ENCODE results near the gene VDAC2. TPM values are rescaled to one million over a fixed set of nuclear protein-coding genes. Genes with fewer than 3 reads are reported as not detected.

VDAC2 gene
- 100 to 1,000 TPM; 123 to 125 TPM for total RNA-seq

DNA sequence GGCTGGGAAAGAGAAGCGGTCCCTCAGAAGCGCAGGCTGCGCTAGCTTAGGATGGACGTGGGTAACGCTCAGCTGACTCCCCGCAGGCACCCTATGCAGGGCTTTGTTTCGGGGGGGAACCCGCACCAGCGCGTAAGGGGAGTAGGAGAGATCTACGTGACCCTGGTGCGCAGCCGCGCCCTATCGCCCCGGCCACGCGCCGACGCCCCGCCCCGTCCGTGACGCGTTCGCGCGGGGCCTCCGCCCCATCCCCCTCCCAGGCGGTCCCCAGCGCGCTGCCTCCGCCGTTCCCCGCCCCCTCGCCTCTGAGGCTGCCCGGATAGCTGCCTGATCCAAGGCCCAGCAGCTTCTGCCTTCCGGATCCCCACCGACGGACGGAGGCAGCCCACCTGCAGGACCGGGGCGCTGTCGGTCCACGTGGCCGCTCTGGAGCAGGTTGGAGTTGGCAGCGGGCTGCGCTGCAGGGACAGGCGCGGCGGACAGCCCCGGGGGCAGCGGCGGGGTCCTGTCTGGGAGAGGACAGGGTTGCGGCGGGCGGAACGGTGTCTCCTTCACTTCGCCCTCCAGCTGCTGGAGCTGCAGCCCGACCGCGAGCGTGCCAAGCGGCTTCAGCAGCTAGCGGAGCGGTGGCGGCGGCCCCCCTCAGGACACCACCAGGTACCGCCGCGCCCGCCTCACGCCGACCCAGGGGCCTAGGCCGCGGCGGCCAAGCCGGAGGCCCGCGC, at the start of gene VDAC2:
Gene VDAC2 (plus strand): TSS at position 515 of the 725 bp plus-strand sequence. CDS start 363 bp downstream, outside the sequence.
- ATAC-seq (ENCODE audit: low read depth) (peak; percentile 84), DNase-seq (peak; percentile 99)
- no peaks in the 10 kb centered on the region for H3K27me3 Mint-ChIP-seq
- peak within 1 kb of the TSS; percentile 100 for H3K4me3 Mint-ChIP-seq
- peaks cover 19% of the 10 kb centered on the region for H3K36me3 Mint-ChIP-seq
- no peaks in the 10 kb centered on the region for H3K9me3 Mint-ChIP-seq
- peaks cover 34% of the 10 kb centered on the region for H3K4me1 Mint-ChIP-seq
- H3K27ac Mint-ChIP-seq, result peak within 1 kb of the TSS; percentile 100
- POLR2A ChIA-PET, result interaction anchor here (0.5 to 4.6 kb wide), 21 partner anchors 9 to 1041 kb away, joined by 3 to 97 read pairs (median 5); partner anchors contain the start of genes COMTD1 and SAMD8

- Mint-ChIP-seq H3K27me3 (no peaks in the 10 kb centered on the region), H3K4me3 (peak overlapping the region; percentile 74), H3K9me3 (peaks cover 1% of the 10 kb centered on the region), H3K27ac (peak overlapping the region; percentile 93), H3K4me1 (peaks cover 39% of the 10 kb centered on the region), H3K36me3 (peaks cover 18% of the 10 kb centered on the region)
- DNase-seq (no peak), ATAC-seq (ENCODE audit: low read depth) (peak; percentile 79)
- POLR2A ChIA-PET, result interaction anchor here (0.6 to 2.3 kb wide), 4 partner anchors 45 to 67 kb away, joined by 3 to 11 read pairs (median 4); partner anchors contain the start of genes SAMD8 and VDAC2
These were observed 44.6 kb upstream of the VDAC2 start for GRCh38 chr10:75165684-75166622.

DNA sequence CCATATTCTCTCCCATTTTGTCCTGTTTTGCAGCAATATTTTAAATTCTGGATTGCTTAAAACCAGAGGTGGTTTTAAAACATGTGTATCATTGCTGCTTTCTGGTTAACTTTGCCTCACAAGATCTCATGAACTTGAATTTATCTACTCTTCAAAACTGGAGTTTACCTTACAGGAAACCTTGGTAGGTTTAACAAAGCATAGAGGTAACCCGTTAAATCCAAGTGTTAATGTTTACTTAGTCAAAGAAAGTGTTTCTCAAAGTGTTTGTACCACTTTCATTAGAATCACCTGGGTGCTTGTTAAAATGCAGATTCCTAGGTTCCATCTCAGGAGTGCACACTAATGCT, 44.0 kb upstream of the VDAC2 start:
- peaks cover 1% of the 10 kb centered on the region for H3K9me3 Mint-ChIP-seq
- peaks cover 39% of the 10 kb centered on the region for H3K4me1 Mint-ChIP-seq
- peak overlapping the region; percentile 74 for H3K4me3 Mint-ChIP-seq
- ATAC-seq (ENCODE audit: low read depth), result peak; percentile 63
- H3K36me3 Mint-ChIP-seq, result peaks cover 15% of the 10 kb centered on the region
- DNase-seq, result no peak
- POLR2A ChIA-PET, result interaction anchor here (1.0 to 2.3 kb wide), 3 partner anchors 44 to 64 kb away, joined by 3 to 11 read pairs (median 6); partner anchors contain the start of genes SAMD8 and VDAC2
- H3K27ac Mint-ChIP-seq, result peak overlapping the region; percentile 93
- H3K27me3 Mint-ChIP-seq, result no peaks in the 10 kb centered on the region

- no peaks in the 10 kb centered on the region for H3K27me3 Mint-ChIP-seq
- H3K27ac Mint-ChIP-seq, result peak overlapping the region; percentile 82
These were observed 42.3 kb upstream of the VDAC2 start for GRCh38 chr10:75168275-75168674.

DNA sequence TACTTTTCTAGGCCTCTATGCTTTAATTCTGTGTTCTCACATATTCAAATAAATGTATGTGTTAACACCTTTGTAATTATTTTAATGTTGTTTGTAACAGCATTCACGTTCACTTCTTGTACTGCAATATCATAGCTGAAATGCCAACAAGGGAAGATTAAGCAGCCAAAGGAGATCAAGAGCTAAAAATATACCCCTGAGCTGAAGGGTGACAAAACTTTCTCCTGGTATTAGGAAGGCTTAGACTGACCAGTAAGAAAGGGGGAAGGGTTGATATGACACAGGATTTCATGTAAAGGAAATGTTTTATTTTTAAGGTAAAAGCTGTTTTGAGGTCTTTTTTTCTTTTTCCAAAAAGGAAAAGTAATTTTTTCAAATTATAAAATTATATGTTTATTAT, 40.4 kb upstream of the VDAC2 start:
- Mint-ChIP-seq H3K36me3 (peaks cover 20% of the 10 kb centered on the region), H3K9me3 (peaks cover 1% of the 10 kb centered on the region), H3K27ac (no peak overlapping the region), H3K27me3 (no peaks in the 10 kb centered on the region), H3K4me1 (peaks cover 32% of the 10 kb centered on the region), H3K4me3 (no peak overlapping the region)
- DNase-seq (no peak), ATAC-seq (ENCODE audit: low read depth) (no peak)
- POLR2A ChIA-PET, result interaction anchor here (0.6 to 1.0 kb wide), 2 partner anchors 17 to 65 kb away, joined by 3 to 4 read pairs; no protein-coding TSS in a partner anchor

More at GRCh38 chr10:75168275-75168674, 42.3 kb upstream of the VDAC2 start:
- no peak for DNase-seq
- ATAC-seq (ENCODE audit: low read depth), result no peak
- peaks cover 14% of the 10 kb centered on the region for H3K36me3 Mint-ChIP-seq
- POLR2A ChIA-PET, result interaction anchor here (1.2 to 1.4 kb wide), 2 partner anchors 12 to 42 kb away, joined by 3 read pairs; partner anchors contain the start of gene VDAC2
- H3K9me3 Mint-ChIP-seq, result peaks cover 1% of the 10 kb centered on the region
- peak overlapping the region; percentile 40 for H3K4me3 Mint-ChIP-seq
- peaks cover 36% of the 10 kb centered on the region for H3K4me1 Mint-ChIP-seq

DNA sequence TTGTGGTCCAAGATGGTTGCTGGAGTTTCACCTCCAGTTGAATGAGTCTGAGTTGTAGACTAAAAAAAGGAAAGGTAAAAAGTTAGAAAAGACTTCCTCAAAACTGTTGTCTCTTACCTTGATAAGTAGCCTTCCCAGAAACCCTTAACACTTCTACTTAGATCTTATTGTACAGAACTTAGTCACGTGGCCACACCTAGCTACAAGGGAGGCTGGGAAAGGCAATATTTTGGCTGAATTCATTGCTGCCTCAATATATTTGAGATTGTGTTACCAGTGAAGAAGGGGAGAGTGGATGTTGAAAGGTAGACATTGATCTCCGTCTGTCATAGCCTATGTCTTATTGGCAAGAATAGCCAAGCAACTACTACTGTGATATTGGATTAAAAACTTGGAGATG, 35.5 kb upstream of the VDAC2 start:
- Mint-ChIP-seq H3K36me3 (peaks cover 28% of the 10 kb centered on the region), H3K27me3 (no peaks in the 10 kb centered on the region), H3K9me3 (no peaks in the 10 kb centered on the region), H3K4me3 (no peak overlapping the region), H3K4me1 (peaks cover 23% of the 10 kb centered on the region), H3K27ac (no peak overlapping the region)
- no peak for DNase-seq
- POLR2A ChIA-PET, result no interaction called here
- no peak for ATAC-seq (ENCODE audit: low read depth)

DNA sequence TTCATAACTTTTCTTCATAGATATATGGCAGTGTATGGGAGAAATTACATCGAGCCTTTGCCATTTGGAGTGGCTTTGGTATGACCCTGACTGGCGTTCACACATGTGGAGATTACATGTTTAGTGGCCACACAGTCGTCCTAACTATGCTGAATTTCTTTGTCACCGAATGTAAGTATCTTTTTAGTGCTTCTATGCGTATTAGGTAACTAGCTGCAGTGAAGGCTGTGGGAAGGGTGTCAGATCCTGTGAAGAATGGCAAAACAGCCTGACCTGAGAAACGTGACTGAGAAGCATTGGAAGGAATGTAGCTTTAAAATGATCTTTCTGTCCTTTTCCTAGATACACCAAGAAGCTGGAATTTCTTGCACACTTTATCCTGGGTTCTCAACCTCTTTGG, 34.5 kb upstream of the VDAC2 start:
- Mint-ChIP-seq H3K36me3 (peaks cover 26% of the 10 kb centered on the region), H3K4me3 (no peak overlapping the region), H3K9me3 (no peaks in the 10 kb centered on the region), H3K27me3 (no peaks in the 10 kb centered on the region), H3K4me1 (peaks cover 22% of the 10 kb centered on the region), H3K27ac (no peak overlapping the region)
- DNase-seq, result no peak
- ATAC-seq (ENCODE audit: low read depth), result no peak
- POLR2A ChIA-PET, result no interaction called here

- POLR2A ChIA-PET, result no interaction called here
- peaks cover 25% of the 10 kb centered on the region for H3K4me1 Mint-ChIP-seq
- DNase-seq (no peak), ATAC-seq (ENCODE audit: low read depth) (no peak)
- peaks cover 26% of the 10 kb centered on the region for H3K36me3 Mint-ChIP-seq
- no peaks in the 10 kb centered on the region for H3K9me3 Mint-ChIP-seq
- H3K27ac Mint-ChIP-seq, result no peak overlapping the region
- H3K4me3 Mint-ChIP-seq, result no peak overlapping the region
- no peaks in the 10 kb centered on the region for H3K27me3 Mint-ChIP-seq
These were observed 33.9 kb upstream of the VDAC2 start for GRCh38 chr10:75176736-75177135.

GRCh38 chr10:75179657-75180177, 30.9 kb upstream of the VDAC2 start:
- ATAC-seq (ENCODE audit: low read depth) (no peak), DNase-seq (no peak)
- Mint-ChIP-seq H3K27me3 (no peaks in the 10 kb centered on the region), H3K4me3 (no peak overlapping the region), H3K4me1 (peaks cover 23% of the 10 kb centered on the region), H3K9me3 (no peaks in the 10 kb centered on the region), H3K27ac (no peak overlapping the region), H3K36me3 (peaks cover 28% of the 10 kb centered on the region)
- POLR2A ChIA-PET, result no interaction called here

GRCh38 chr10:75180592-75180991, 30.0 kb upstream of the VDAC2 start:
- H3K36me3 Mint-ChIP-seq, result peaks cover 23% of the 10 kb centered on the region
- no peaks in the 10 kb centered on the region for H3K27me3 Mint-ChIP-seq
- DNase-seq (no peak), ATAC-seq (ENCODE audit: low read depth) (no peak)
- peaks cover 19% of the 10 kb centered on the region for H3K4me1 Mint-ChIP-seq
- no peaks in the 10 kb centered on the region for H3K9me3 Mint-ChIP-seq
- H3K27ac Mint-ChIP-seq, result no peak overlapping the region
- POLR2A ChIA-PET, result no interaction called here
- H3K4me3 Mint-ChIP-seq, result no peak overlapping the region

DNA sequence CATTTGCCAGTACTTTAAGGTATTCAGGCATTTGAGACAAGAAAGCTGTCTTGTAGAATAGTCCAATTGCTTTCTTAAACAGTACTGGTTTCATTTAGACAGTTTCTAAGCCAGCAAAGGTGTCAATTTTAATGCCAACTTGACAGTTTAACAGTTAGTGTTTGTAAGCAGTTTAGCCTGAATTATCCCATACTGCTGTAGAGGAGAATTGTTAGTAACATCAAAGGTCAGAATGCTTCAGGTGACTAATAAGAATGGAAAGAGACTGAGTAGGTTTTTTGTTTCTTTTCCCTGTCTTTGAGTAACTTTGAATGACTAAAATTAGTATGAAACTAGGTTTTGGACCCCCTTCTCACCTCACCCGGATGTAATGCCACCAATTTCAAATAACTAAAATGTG, 29.5 kb upstream of the VDAC2 start:
- no peak overlapping the region for H3K4me3 Mint-ChIP-seq
- no peak for ATAC-seq (ENCODE audit: low read depth)
- POLR2A ChIA-PET, result interaction anchor here (1.6 kb wide), 1 partner anchor 29 kb away, joined by 8 read pairs; the partner anchor contains the start of gene VDAC2

GRCh38 chr10:75186310-75186709, 24.3 kb upstream of the VDAC2 start:
- POLR2A ChIA-PET, result interaction anchor here (0.6 to 3.3 kb wide), 4 partner anchors 11 to 80 kb away, joined by 4 to 28 read pairs (median 16); partner anchors contain the start of genes COMTD1 and VDAC2
- no peaks in the 10 kb centered on the region for H3K27me3 Mint-ChIP-seq
- H3K9me3 Mint-ChIP-seq, result no peaks in the 10 kb centered on the region
- ATAC-seq (ENCODE audit: low read depth), result no peak
- H3K36me3 Mint-ChIP-seq, result peaks cover 6% of the 10 kb centered on the region
- H3K27ac Mint-ChIP-seq, result peak overlapping the region; percentile 60
- H3K4me3 Mint-ChIP-seq, result no peak overlapping the region
- DNase-seq, result no peak
- peaks cover 16% of the 10 kb centered on the region for H3K4me1 Mint-ChIP-seq

More for the DNA sequence above, 29.5 kb upstream of the VDAC2 start:
- H3K4me1 Mint-ChIP-seq, result peaks cover 21% of the 10 kb centered on the region
- peaks cover 23% of the 10 kb centered on the region for H3K36me3 Mint-ChIP-seq
- no peak for DNase-seq
- no peak overlapping the region for H3K27ac Mint-ChIP-seq
- no peaks in the 10 kb centered on the region for H3K9me3 Mint-ChIP-seq
- H3K27me3 Mint-ChIP-seq, result no peaks in the 10 kb centered on the region

GRCh38 chr10:75187961-75188426, 22.6 kb upstream of the VDAC2 start:
- peaks cover 3% of the 10 kb centered on the region for H3K36me3 Mint-ChIP-seq
- H3K27ac Mint-ChIP-seq, result peak overlapping the region; percentile 88
- peak; percentile 54 for DNase-seq
- peaks cover 16% of the 10 kb centered on the region for H3K4me1 Mint-ChIP-seq
- H3K9me3 Mint-ChIP-seq, result no peaks in the 10 kb centered on the region
- no peaks in the 10 kb centered on the region for H3K27me3 Mint-ChIP-seq
- peak; percentile 96 for ATAC-seq (ENCODE audit: low read depth)
- POLR2A ChIA-PET, result interaction anchor here (0.7 to 3.3 kb wide), 5 partner anchors 9 to 47 kb away, joined by 4 to 28 read pairs (median 9); partner anchors contain the start of genes COMTD1 and VDAC2
- peak overlapping the region; percentile 48 for H3K4me3 Mint-ChIP-seq
